Measurements from ENCODE around the gene USP6.
"Not testable (repeated sequence)": the region's sequence is repeated elsewhere in the genome, so short reads cannot be mapped to it uniquely, and the experiment has no call there.

Gene USP6

DNA sequence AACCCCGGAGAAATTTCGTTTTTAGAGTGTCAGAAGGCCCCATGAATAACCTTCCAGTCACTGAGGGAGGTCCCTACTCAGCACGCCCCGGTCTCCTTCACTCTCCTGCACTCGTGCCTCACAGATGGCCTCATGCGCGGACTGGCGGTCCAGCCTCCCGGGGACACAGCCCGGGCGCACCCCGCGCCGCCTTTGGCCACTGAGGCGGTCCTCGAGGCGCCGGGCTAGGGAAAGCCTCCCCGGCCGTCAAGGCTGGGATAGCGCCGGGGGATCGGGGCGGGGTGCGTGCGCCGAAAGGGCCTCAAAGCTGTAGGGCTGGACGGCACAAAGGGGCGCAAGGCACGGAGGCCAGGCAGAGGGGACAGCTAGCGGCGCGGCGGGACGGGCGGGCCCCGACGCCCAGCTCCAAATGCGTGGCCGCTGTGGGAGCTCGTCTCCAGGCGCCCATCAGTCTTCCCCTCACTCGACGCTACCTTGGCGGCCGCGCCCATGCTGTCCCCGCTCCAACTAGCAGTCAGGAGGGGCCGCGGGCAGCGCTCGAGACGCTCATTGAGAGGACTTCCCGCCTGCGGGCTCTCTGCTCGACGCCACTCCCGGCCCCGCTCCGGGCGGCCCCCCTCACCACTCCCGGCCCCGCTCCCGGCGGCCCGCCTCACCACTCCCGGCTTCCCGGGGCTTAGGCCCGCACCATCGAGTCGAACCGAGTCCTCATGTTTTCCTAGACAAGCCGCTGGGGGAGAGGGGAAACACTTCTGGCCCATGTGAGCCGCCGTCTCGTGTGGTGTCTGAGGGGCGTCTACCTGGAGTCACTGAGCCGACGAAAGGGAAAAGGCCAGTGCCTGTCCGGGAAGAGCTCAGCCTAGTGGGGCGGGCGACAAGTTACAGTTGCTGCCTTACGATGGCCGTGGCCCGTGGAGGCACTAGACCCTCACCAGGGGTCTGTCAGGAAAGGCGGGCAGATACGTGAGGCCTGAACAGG is at the start of gene USP6:
TSS of gene USP6 (plus strand) at position 360 of the 979 bp plus-strand sequence. CDS start 14,336 bp downstream, outside the sequence.
- DNase-seq (ENCODE audit: low read depth) = no peak

DNA sequence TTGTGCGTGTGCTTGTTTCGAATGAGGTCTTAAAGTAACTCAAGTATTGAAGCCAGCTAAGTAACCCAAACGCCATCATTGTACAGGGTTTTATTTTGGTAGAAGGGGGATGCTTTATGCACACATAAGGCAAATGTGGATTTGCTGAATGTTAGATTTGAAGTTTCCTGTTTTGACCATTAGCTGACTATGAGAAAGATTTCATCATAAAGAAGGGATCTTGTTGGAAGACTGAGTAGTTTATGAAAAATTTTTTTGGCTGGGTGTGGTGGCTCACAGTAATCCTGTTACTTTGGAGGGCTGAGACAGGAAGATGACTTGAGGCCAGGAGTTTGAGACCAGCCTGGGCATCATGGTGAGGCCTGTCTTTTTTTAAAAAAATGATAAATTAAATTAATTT is 47.6 kb upstream of the USP6 start:
- no peak for DNase-seq (ENCODE audit: low read depth)

DNA sequence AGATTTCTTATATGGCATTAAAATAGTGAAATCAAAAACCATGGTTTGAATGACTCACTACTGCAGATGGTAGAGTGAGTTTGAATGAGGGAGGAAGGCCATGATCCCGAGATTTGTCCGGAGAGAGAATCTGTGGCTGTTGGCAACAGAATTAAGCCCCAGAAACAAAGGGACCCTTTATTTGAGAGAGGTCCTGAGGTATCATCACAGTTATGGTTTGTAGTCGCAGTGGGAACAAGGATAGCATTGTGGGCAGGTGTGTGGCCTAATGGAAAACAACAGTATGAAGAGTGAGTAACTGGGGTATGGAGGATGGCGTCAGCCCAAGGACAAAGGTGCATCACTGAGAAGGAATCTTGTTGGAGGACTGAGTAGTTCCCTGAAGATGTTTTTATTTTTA is 46.1 kb upstream of the USP6 start:
- DNase-seq (ENCODE audit: low read depth) = no peak

DNA sequence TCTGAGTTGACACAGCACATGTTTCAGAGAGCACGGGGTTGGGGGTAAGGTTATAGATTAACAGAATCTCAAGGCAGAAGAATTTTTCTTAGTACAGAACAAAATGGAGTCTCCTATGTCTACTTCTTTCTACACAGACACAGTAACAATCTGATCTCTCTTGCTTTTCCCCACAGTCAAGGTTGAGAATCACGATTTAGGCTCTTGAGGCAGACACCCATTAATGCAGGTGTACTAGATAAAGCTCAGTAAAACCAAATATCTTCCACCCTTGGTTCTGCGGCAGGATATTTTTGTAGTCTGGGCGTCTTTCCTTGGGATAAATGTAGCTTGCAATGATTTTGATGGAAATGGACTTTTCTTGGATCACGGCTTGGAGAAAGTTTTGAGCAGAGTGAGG is 40.4 kb upstream of the USP6 start:
- not testable (repeated sequence) for DNase-seq (ENCODE audit: low read depth)

DNA sequence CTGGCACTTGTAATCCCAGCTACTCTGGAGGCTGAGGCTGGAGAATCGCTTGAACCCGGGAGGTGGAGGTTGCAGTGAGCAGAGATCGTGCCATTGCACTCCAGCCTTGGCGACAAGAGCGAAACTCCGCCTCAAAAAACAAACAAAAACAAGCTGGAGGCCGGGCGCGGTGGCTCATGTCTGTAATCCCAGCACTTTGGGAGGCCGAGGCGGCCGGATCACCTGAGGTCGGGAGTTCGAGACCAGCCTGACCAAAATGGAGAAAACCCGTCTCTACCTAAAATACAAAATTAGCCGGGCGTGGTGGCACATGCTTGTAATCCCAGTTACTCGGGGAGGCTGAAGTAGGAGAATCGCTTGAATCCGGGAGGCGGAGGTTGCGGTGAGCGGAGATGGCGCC is 38.6 kb upstream of the USP6 start:
- not testable (repeated sequence) for DNase-seq (ENCODE audit: low read depth)

DNA sequence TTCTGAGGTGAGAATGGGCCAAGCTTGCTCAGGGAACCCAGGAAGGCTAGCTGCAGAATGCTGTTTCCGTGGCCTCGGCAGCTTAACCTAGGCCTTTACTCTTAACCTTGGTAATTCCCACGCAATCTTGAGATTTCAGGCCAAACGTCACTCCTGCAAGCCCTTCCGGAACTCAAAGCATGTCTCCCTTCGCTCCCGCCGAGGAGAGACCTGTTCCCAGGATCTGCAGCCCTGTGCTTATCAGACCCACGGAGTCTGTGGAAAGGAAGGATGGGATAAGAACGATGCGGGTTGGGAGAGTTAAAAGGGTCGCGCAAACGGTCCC is 38.1 kb upstream of the USP6 start:
- DNase-seq (ENCODE audit: low read depth) = peak; percentile 1

DNA sequence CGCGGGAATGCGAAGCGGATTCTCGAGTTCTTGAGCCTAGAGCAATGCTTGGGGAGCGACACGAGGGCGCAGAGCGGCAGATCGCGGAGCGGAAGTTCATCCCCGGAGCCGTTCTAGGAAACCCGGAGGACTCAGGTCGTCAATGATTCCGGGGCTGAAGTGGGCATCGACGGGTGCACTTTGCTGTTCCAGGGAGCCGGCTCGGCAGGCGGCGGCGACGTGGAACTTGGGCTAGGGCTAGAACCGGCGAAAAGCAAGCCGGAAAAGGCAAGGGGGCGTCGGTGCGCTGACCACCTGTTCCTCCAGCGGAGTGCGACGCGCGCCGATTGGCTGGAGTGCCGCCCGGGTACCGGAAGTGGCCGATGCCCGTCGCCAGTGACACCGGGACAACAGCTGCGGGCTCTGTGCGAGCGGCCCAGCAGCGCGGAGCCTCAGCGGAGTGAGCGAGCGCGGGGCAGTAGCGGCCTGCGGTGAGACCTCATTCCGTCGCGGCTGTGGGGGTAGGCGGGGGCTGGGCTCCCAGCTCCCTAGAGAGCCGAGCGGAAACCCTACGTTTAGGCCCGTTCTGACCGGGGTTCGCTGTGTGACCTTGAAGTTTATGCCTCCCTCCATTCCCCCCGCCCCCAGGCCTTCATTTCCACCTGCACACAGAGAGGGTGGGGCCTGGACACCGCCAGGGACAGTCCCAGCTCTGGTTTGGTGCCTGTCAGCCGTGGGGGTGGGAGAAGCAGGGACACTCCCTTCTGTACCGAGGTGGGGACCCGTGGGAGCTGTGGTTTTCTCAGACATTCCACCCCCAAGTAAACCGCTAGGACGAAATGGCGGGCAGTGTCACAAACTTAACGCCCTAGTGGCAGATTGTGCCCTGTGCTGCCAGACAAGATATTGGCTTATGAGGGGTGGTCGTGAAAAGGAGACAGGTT is 37.5 kb upstream of the USP6 start, which contains the start of gene ZFP3:
TSS of gene ZFP3 (plus strand) at position 362 of the 923 bp plus-strand sequence. CDS start 13,038 bp downstream, outside the sequence.
- peak; percentile 48 for DNase-seq (ENCODE audit: low read depth)

DNA sequence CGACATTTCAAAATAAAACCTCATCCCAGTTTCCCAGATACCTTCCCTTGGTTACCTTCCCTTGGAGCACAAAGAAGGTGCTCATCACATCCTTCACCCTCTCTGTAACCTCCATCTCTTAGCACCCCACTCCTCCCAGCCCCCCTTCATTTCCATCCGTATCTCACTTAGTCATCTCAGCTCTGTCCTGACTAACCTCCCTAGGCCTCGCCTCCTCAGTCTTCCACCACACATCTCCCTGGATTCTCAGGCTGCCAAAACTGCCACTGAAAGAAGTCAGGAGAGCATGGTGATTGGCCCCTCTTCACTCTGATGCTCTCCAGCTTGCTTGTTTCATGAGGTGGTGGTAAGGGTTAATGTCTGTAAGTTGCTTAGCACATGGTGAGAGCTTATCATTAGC is 35.2 kb upstream of the USP6 start:
- DNase-seq (ENCODE audit: low read depth) = no peak

DNA sequence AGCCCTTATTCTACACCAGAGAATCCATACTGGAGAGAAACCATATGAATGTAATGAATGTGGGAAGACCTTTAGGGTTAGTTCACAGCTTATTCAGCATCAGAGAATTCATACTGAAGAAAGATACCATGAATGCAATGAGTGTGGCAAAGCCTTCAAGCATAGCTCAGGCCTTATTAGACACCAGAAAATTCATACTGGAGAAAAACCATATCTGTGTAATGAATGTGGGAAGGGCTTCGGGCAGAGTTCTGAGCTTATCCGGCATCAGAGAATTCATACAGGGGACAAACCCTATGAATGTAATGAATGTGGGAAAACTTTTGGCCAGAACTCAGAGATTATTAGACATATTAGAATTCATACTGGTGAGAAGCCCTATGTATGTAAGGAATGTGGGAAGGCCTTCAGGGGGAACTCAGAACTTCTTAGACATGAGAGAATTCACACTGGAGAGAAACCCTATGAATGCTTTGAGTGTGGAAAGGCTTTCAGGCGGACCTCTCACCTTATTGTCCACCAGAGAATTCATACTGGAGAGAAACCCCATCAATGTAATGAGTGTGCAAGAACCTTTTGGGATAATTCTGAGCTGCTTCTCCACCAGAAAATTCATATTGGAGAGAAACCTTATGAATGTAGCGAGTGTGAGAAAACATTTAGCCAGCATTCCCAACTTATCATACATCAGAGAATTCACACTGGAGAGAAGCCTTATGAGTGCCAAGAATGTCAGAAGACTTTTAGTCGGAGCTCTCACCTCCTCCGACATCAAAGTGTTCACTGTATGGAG is 23.4 kb upstream of the USP6 start:
- DNase-seq (ENCODE audit: low read depth) = no peak

DNA sequence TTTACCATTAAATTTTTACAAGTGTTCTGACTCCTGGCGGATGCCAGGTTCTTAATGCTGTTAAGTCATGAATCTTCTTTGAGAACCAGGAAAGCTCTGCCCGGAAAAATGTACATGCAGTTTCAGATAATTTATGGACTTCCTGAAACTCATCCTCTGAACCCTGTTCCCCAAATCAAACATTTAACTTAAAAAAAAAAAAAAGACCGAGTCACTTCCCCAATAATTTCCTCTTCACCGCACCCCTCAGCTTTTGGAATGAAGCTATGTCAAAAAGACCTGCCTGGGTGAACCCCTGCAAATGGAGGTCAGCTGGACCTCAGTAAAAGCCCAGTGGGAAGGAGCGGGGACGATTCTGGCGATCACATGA is 19.1 kb upstream of the USP6 start:
- no peak for DNase-seq (ENCODE audit: low read depth)

DNA sequence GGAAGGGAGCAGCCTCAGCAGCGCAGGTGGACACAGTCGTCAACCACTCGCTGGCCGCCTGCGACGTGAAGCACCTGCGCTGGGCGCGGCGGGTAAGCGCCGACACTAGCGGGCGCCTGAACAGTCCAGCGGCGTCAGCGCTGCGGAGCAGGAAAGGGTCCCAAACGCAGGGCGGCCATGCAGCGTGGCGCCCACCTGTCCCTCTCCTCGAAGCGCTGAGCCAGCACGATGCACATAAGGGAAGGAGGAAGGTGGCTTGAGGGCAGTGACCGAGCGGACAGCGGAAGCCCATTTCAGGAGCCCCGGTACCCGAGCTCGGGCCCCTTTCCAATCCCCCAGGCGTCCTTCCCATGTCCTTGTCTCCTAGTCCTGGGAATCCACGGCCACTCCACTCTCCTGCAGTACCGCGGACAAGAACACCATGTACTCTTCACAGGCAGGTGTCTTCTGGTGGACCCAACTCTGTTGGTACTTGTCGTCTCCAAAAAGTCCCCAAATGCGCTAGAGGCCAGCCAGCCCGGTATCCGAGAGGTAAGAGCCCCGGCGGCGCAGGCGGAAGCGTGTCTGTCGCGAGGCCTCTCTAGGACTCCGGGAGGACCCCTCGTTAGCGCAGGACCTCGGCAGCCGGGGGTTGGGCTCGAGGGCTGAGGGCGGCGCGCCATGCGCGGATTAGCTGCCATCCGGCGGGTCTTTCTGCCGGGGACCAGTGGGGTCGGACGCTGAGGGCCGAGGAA is 18.6 kb upstream of the USP6 start:
- no peak for DNase-seq (ENCODE audit: low read depth)

DNA sequence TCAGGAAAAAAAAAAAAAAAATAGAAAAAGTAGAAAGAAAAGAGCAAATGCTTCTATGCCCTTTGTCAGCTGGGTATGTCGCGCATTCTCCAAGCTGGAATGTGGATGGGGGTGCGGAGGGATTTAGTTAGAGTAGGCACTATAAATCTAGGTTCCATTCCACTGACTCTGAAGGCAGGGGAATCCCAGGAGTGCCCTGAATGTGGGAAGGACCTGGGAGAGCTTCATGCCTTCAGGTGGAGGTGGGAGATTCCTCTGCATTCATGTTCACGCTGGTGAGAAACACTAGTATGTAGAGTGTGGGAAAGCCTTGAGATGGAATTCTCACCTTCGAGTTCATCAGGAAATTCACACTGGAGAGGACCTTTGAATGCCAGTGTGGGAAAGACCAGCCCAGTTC is 16.6 kb upstream of the USP6 start:
- no peak for DNase-seq (ENCODE audit: low read depth)

DNA sequence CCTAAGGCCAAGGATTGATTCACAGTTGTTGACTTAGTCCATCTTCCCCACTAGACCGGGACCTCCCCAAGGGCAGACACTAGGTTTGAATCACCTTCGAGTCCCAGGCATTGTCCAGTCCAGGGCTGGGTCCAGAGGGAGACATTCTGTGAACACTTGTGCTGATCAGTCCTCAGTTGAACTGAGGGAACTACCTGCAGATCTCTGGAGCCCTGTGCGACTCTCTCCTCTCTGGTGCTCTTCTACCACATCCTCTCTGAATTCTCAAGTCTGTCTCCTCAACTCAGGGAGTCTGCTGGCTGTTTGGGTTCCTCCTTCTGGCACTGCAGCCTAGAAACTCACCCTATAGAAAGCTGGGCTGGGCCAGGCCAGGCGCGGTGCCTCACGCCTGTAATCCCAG is 15.0 kb upstream of the USP6 start:
- DNase-seq (ENCODE audit: low read depth) = no peak

DNA sequence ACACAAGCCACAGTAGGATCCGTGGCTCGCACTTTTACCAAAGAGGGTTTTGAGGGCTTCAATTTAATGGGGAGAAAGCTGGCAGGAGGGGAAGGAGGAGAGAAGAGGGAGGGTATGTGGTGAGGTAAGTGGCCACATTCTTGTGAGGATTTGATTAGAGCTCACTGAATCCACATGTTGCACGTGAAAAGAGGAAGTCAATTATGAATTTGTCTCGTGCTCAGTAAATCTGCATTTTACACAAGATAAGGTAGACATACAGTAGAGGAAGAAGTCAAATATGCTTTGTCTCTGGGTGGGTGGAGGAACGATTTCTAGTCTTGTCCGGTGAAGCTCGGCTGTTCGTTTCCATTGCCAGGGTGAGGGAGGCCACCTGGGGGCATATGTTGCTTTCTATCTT is 5.0 kb upstream of the USP6 start:
- no peak for DNase-seq (ENCODE audit: low read depth)

DNA sequence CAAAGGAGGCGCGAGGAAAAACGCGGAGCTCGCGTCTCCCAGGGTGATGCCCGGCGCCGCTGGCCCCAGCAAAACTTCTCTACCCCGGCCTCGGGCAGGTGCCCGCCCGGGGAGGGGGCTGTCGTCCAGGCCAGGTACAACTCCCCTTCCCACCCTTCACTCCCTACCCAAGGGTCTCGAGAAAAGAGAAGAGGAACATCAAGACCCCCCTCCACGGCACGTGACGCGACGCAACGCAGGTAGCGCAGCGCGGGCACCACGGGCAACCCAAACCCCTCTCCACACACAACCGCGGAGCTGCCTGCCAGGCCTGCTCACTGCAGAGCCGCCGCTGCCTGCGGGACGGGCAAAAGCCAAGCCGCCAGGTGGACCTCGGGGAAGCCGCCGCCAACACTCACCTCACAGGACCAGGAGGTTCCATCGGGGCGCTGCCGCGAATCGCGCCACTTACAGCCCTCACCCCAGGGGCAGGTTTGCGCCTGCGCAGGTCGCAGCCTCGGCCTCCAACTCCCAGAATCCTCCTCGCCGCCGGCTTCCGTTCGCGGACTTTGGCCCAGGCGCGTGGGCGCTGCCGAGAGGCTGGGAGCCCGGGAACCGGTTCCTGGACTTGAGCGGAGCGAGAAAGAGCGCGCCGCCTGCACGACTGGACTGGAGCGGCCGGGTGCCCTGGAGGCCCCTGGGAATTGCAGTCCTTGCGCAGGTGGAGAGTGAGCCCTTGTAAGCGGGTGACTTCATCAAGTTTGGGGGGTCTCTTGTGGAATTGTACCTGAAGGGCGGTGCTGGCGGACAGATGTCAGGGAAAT is 4.2 kb upstream of the USP6 start, which contains the start of gene ZNF232:
TSS of gene ZNF232 (minus strand) at position 477 of the 803 bp plus-strand sequence. CDS start at position 421, 56 bp downstream.
- peak; percentile 81 for DNase-seq (ENCODE audit: low read depth)

DNA sequence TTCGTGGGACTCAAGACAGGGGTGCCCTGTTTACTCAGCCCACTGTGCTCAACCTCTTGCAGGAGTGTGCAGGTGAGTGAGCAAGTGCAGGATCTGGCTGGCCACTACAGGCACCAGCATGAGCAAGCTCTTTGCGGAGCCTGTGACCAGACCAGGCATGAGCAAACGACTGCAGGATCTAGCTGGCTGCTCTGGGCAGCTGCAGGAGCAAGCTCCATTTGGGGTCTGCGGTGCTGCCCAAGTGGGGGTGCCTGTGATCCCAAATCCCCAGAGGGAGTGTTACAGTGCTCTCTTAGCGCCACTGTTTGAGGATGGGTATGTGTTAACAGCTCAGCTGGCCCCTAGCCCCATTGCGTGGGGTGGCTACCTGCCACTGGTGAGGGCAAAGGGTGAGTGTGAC is 2.4 kb downstream of the USP6 start:
- no peak for DNase-seq (ENCODE audit: low read depth)

DNA sequence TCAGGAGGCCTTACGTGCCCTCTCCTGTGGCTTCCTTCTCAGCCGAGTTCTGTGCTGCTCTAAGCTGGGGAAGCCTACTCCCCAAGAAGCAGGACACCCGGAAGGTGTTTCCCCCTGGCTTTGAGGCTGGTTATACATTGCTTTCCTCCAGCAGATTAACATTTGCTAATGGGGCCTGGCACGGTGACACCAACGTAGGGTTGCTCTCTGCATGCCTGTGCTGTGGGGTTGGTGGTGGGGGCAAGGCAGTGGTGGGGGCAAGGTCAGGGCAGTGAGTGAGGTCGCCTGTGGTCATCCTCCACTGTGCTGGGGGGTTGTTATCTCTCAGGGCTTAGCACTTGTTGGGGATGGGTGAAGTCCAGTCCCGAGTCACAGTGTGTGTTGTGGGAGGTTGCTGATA is 4.2 kb downstream of the USP6 start:
- DNase-seq (ENCODE audit: low read depth) = no peak

DNA sequence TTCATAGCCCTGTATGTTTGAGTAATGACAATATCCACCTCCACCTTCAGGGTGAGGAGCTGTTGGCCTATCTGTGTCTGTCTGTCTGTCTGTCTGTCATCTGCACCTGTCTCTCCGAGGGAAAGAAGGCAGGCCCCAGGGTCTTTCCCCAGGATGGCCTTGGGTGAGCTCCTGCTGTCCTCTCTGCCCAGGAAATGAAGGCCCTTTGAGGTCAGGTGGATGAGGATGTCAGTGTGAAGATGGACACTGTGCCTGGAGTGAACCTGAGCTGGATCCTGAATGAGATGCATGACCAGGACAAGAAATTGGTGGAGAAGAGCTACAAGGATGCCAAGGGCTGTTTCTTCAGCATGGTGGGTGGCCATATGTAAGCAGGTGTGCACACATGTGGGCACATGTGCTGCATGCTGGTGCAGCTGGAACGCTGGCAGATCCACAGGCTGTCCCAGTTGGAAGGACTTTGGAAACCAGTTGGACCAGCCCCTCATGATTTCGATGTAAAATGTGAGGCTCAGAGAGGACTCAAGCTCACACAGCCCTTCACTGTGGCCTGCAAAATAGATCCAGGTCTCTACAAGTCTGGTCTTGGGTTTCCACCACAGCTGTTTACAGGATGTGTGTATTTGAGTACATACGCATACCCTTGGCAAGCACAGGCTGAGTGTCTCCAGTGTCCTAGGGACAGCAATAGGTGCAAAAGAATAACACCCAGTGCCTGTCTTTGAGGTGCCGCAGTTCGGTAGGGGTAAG is 4.8 kb downstream of the USP6 start:
- not testable (repeated sequence) for DNase-seq (ENCODE audit: low read depth)

DNA sequence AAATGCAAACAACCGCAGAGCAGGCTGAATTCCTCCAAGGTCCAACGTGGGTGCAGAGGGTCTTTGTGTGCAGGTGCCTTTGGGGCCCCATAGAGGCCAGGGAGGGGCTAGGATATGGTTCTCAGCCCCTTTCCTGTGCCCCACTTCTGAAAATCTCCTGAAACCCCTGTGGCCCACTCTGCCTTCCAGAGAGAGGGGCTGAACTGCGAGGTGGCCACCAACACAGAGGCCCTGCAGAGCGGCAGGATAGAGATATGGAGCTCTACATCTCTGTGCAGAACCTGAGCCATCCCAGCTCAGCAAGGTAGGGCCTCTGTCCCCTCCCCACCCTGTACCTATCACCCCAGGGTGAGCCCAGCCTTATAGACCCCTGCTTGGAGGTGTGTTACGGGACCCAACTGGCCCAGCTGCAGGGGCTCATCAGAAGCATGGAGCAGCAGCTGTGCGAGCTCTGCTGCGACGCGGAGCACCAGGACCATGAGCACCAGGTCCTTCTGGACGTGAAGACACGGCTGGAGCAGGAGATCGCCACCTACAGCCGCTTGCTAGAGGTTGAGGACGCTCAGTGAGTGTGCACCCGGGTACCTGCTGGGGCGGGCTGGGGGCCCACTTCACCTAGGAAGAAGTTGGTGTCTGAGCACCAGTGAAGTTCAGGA is 5.5 kb downstream of the USP6 start:
- DNase-seq (ENCODE audit: low read depth) = no peak
